HCT116 (cell line): ENCODE results near the gene MGRN1.

Experiments
- CEBPB ChIP-seq: IDR thresholded peaks from 2 replicates; pipeline ENCODE4 v1.6.1; 2012; ENCODE audit warnings: low read depth
- CTCF ChIP-seq, 3 experiments: fragments of 200-600 bp in 1 of 3; sonication (generic) in 1 of 3; IDR thresholded peaks in 2 of 3; conservative IDR thresholded peaks in 1 of 3; 2 replicates each; pipeline ENCODE4 v1.5.1; 2012 to 2017; ENCODE audit warnings: low read depth in 2 of 3, low read length in 2 of 3, antibody characterized with exemption in 1 of 3, borderline replicate concordance in 1 of 3, control low read depth in 1 of 3, mild to moderate bottlenecking in 1 of 3, mixed read lengths in 1 of 3, mixed run types in 1 of 3, moderate library complexity in 1 of 3; ENCODE audit not compliant: insufficient read depth in 1 of 3
- ELF1 ChIP-seq: IDR thresholded peaks from 2 replicates; pipeline ENCODE4 v1.6.1; 2012; ENCODE audit warnings: low read depth, borderline replicate concordance
- EZH2 ChIP-seq: fragments of 200-600 bp; sonication (generic); IDR thresholded peaks from 2 replicates; pipeline ENCODE4 v1.6.1; 2017; ENCODE audit warnings: antibody characterized with exemption, mixed run types
- EZH2phosphoT487 ChIP-seq: fragments of 200-600 bp; IDR thresholded peaks from 2 replicates; pipeline ENCODE4 v1.6.1; 2018; ENCODE audit warnings: antibody characterized with exemption, borderline replicate concordance
- FOSL1 ChIP-seq: IDR thresholded peaks from 2 replicates; pipeline ENCODE4 v1.6.1; 2012; ENCODE audit warnings: low read depth
- JUND ChIP-seq: IDR thresholded peaks from 2 replicates; pipeline ENCODE4 v1.6.1; 2012
- MAX ChIP-seq: IDR thresholded peaks from 2 replicates; pipeline ENCODE4 v1.6.1; 2012
- POLR2A ChIP-seq: IDR thresholded peaks from 2 replicates; pipeline ENCODE4 v1.7.0; 2011; ENCODE audit warnings: borderline replicate concordance; ENCODE audit not compliant: insufficient read depth, insufficient read length; ENCODE audit errors: extremely low read depth
- POLR2AphosphoS5 ChIP-seq: IDR thresholded peaks from 2 replicates; pipeline ENCODE4 v1.6.1; 2011; ENCODE audit warnings: mild to moderate bottlenecking, low read depth, low read length, moderate library complexity
- RAD21 ChIP-seq: IDR thresholded peaks from 2 replicates; pipeline ENCODE4 v1.6.1; 2012; ENCODE audit warnings: low read depth, mild to moderate bottlenecking
- REST ChIP-seq: IDR thresholded peaks from 2 replicates; pipeline ENCODE4 v1.6.1; 2012; ENCODE audit warnings: low read depth
- SIN3A ChIP-seq: IDR thresholded peaks from 2 replicates; pipeline ENCODE4 v1.6.1; 2012; ENCODE audit warnings: low read depth
- ZBTB33 ChIP-seq: IDR thresholded peaks from 2 replicates; pipeline ENCODE4 v1.6.1; 2011; ENCODE audit warnings: mild to moderate bottlenecking, low read length, moderate library complexity; ENCODE audit not compliant: insufficient replicate concordance; ENCODE audit errors: extremely low read depth

- TF ChIP-seq CTCF (IDR thresholded peaks at IDR 0.05 in 2 of 3, conservative IDR thresholded peaks at IDR 0.05 in 1 of 3; ENCODE audit: borderline replicate concordance in 1 of 3, insufficient read depth in 1 of 3, low read depth in 2 of 3, low read length in 2 of 3) (no peak), REST (no peak), POLR2A (peak; percentile 57), CEBPB (no peak), ELF1 (no peak; the same call in 1 of the 2 replicates), EZH2 (no peak), EZH2phosphoT487 (no peak), MAX (peak; percentile 91), ZBTB33 (no peak), RAD21 (no peak), JUND (no peak), SIN3A (peak; percentile 74; the same call in 1 of the 2 replicates), FOSL1 (no peak), POLR2AphosphoS5 (peak; percentile 71)
Measured at GRCh38 chr16:4734063-4734729, 109.6 kb downstream of the MGRN1 start, which contains the start of the genes ANKS3 and DNAAF8.
